Spleen (tissue), 7 donors: ENCODE results near the gene MRPL54.

ENCODE experiments used
- CTCF ChIP-seq, 11 experiments: fragments of 200-600 bp in 7 of 11; fragments of 450-650 bp in 4 of 11; sonication (generic) in 4 of 11; IDR thresholded peaks in 8 of 11; conservative IDR thresholded peaks in 3 of 11; 1 replicate in 7 of 11; 2 replicates in 4 of 11; pipeline versions ENCODE4 v1.4.0 to v1.8.0; 2016 to 2021; ENCODE audit warnings: antibody characterized with exemption in 11 of 11, inconsistent platforms in 4 of 11, mild to moderate bottlenecking in 1 of 11
- POLR2A ChIP-seq, 3 donors: fragments of 450-650 bp; IDR thresholded peaks; one replicate each; pipeline ENCODE4 v1.5.1; 2017; ENCODE audit warnings: antibody characterized with exemption in 3 of 3, mild to moderate bottlenecking in 1 of 3
- donor health status: DM: no; HTN: no; CAD: no; lungs with moderate emphysema.
- donor health status: DM: no; HTN: no; CAD: no.
- donor health status: DM: no; HTN: no; CAD: no.

- no peak for TF ChIP-seq CTCF (IDR thresholded peaks at IDR 0.05 in 8 of 11, conservative IDR thresholded peaks at IDR 0.05 in 3 of 11)
- no peak for TF ChIP-seq POLR2A (IDR thresholded peaks at IDR 0.05)
These were observed 27.8 kb downstream of the MRPL54 start for GRCh38 chr19:3790209-3790734.
